GM18907 (cell line): ENCODE results near the gene NOM1.
A peak's percentile ranks its signal among the peaks of the same experiment; 100 is the strongest.
"Not testable (repeated sequence)": the region's sequence is repeated elsewhere in the genome, so short reads cannot be mapped to it uniquely, and the experiment has no call there.

Experiments
- ATAC-seq: cut with Tn5 transposase; IDR thresholded peaks from one replicate; pipeline ENCODE4 v1.9.1; 2021; ENCODE audit warnings: mild to moderate bottlenecking, moderate library complexity; ENCODE audit not compliant: unreplicated experiment

The NOM1 gene

GRCh38 chr7:156949541-156950380 lies at the start of gene NOM1:
NOM1 (plus strand) TSS chr7:156949712; CDS start chr7:156949738, 26 bp downstream.
- peak; percentile 91 for ATAC-seq

- not testable (repeated sequence) for ATAC-seq
These were observed 49.4 kb upstream of the NOM1 start for GRCh38 chr7:156900093-156900492.

- no peak for ATAC-seq
These were observed 46.1 kb upstream of the NOM1 start for GRCh38 chr7:156903232-156903909.

GRCh38 chr7:156906200-156906649 lies 43.3 kb upstream of the NOM1 start:
- ATAC-seq = no peak

GRCh38 chr7:156907656-156908055 lies 41.9 kb upstream of the NOM1 start:
- ATAC-seq = no peak

- ATAC-seq = not testable (repeated sequence)
These were observed 39.8 kb upstream of the NOM1 start for GRCh38 chr7:156909574-156910252.

GRCh38 chr7:156918635-156919034 lies 30.9 kb upstream of the NOM1 start:
- peak; percentile 43 for ATAC-seq

GRCh38 chr7:156919132-156919713 lies 30.3 kb upstream of the NOM1 start:
- peak; percentile 51 for ATAC-seq

- ATAC-seq = no peak
These were observed 29.4 kb upstream of the NOM1 start for GRCh38 chr7:156920076-156920475.

- ATAC-seq = not testable (repeated sequence)
These were observed 28.8 kb upstream of the NOM1 start for GRCh38 chr7:156920487-156921373.

GRCh38 chr7:156922304-156922703 lies 27.2 kb upstream of the NOM1 start:
- not testable (repeated sequence) for ATAC-seq

- ATAC-seq = not testable (repeated sequence)
These were observed 23.7 kb upstream of the NOM1 start for GRCh38 chr7:156925821-156926220.

GRCh38 chr7:156927571-156928405 lies 21.7 kb upstream of the NOM1 start:
- no peak for ATAC-seq

- ATAC-seq = no peak
These were observed 21.1 kb upstream of the NOM1 start for GRCh38 chr7:156928406-156928747.

GRCh38 chr7:156929789-156930539 lies 19.5 kb upstream of the NOM1 start:
- no peak for ATAC-seq

- no peak for ATAC-seq
These were observed 17.5 kb upstream of the NOM1 start for GRCh38 chr7:156932006-156932405.

- no peak for ATAC-seq
These were observed 14.3 kb upstream of the NOM1 start for GRCh38 chr7:156935250-156935649.

GRCh38 chr7:156936766-156937165 lies 12.7 kb upstream of the NOM1 start:
- ATAC-seq = not testable (repeated sequence)
